WTC11 (cell line): ENCODE data around the gene DENND1B. TPM values are rescaled to one million over a fixed set of nuclear protein-coding genes. Genes with fewer than 3 reads are reported as not detected.

Experiments
- ATAC-seq: fragments of 200-7000 bp; cut with Tn5 transposase; 2 replicates; pipeline ENCODE4 v1.10.0; 2021; ENCODE audit warnings: mild to moderate bottlenecking, moderate library complexity
- CTCF ChIA-PET: fragments of 300-600 bp; sonication (Branson Sonifier 250); formaldehyde crosslinking; loops from one replicate; lab custom pipeline; 2021; ENCODE audit warnings: antibody characterized with exemption; lab: Charles Lee
- POLR2A ChIA-PET: fragments of 350-600 bp; sonication (Branson Sonifier 250); formaldehyde crosslinking; loops from one replicate; lab custom pipeline; 2021; ENCODE audit warnings: antibody characterized with exemption; lab: Charles Lee
- DNase-seq: peaks from one replicate; pipeline ENCODE4 v3.0.0; 2021; ENCODE audit warnings: low spot score
- H3K27ac Mint-ChIP-seq: 2 replicates; pipeline ENCODE4 v1.8.0; 2021; ENCODE audit warnings: mixed read lengths
- H3K27me3 Mint-ChIP-seq: 2 replicates; pipeline ENCODE4 v1.8.0; 2021; ENCODE audit warnings: low read depth, mild to moderate bottlenecking, moderate library complexity, mixed read lengths
- H3K36me3 Mint-ChIP-seq: 2 replicates; pipeline ENCODE4 v1.8.0; 2021; ENCODE audit warnings: mixed read lengths
- H3K4me1 Mint-ChIP-seq: 2 replicates; pipeline ENCODE4 v1.8.0; 2022; ENCODE audit warnings: mixed read lengths
- H3K4me3 Mint-ChIP-seq: 2 replicates; pipeline ENCODE4 v1.8.0; 2021; ENCODE audit warnings: mild to moderate bottlenecking, moderate library complexity, mixed read lengths
- H3K9me3 Mint-ChIP-seq: 2 replicates; pipeline ENCODE4 v1.8.0; 2021; ENCODE audit warnings: mixed read lengths
- AFF4 ChIP-seq: sonication (generic); formaldehyde crosslinking; IDR thresholded peaks from 2 replicates; pipeline ENCODE4 v1.8.1; 2023; ENCODE audit warnings: mild to moderate bottlenecking, missing genetic modification reagents, borderline replicate concordance
- ATF3 ChIP-seq: sonication (generic); formaldehyde crosslinking; conservative IDR thresholded peaks from 2 replicates; pipeline ENCODE4 v1.8.1; 2022; ENCODE audit warnings: mild to moderate bottlenecking, missing genetic modification reagents
- E2F1 ChIP-seq: sonication (generic); formaldehyde crosslinking; IDR thresholded peaks from 2 replicates; pipeline ENCODE4 v1.8.0; 2022; ENCODE audit warnings: mild to moderate bottlenecking, missing genetic modification reagents
- ERG ChIP-seq: fragments of 250-450 bp; sonication (Bioruptor Pico); IDR thresholded peaks from 2 replicates; pipeline ENCODE4 v1.8.0; 2021; ENCODE audit warnings: mild to moderate bottlenecking
- FOXJ3 ChIP-seq: sonication (generic); formaldehyde crosslinking; IDR thresholded peaks from 2 replicates; pipeline ENCODE4 v1.9.0; 2021; ENCODE audit warnings: missing genetic modification reagents, mild to moderate bottlenecking, borderline replicate concordance
- GABPB1 ChIP-seq: sonication (generic); formaldehyde crosslinking; IDR thresholded peaks from 2 replicates; pipeline ENCODE4 v1.8.1; 2023; ENCODE audit warnings: mild to moderate bottlenecking, missing genetic modification reagents
- HMGXB4 ChIP-seq: sonication (generic); formaldehyde crosslinking; IDR thresholded peaks from 2 replicates; pipeline ENCODE4 v1.8.1; 2023; ENCODE audit warnings: mild to moderate bottlenecking, moderate library complexity, missing genetic modification reagents
- MAX ChIP-seq: sonication (generic); formaldehyde crosslinking; IDR thresholded peaks from 2 replicates; pipeline ENCODE4 v1.8.0; 2022; ENCODE audit warnings: mild to moderate bottlenecking, missing genetic modification reagents
- NFATC4 ChIP-seq: fragments of 250-450 bp; sonication (Bioruptor Pico); IDR thresholded peaks from 2 replicates; pipeline ENCODE4 v1.9.0; 2021; ENCODE audit warnings: mild to moderate bottlenecking
- NR1H2 ChIP-seq: sonication (generic); formaldehyde crosslinking; IDR thresholded peaks from 2 replicates; pipeline ENCODE4 v1.9.0; 2021; ENCODE audit warnings: mild to moderate bottlenecking, moderate library complexity, missing genetic modification reagents
- TP53 ChIP-seq: sonication (generic); formaldehyde crosslinking; IDR thresholded peaks from 2 replicates; pipeline ENCODE4 v1.8.1; 2023; ENCODE audit warnings: mild to moderate bottlenecking, missing genetic modification reagents
- ZBTB21 ChIP-seq: sonication (generic); formaldehyde crosslinking; IDR thresholded peaks from 2 replicates; pipeline ENCODE4 v1.8.1; 2023; ENCODE audit warnings: mild to moderate bottlenecking, missing genetic modification reagents, borderline replicate concordance
- ZNF138 ChIP-seq: sonication (generic); formaldehyde crosslinking; conservative IDR thresholded peaks from 2 replicates; pipeline ENCODE4 v1.8.1; 2022; ENCODE audit warnings: mild to moderate bottlenecking, moderate library complexity, missing genetic modification reagents
- ZNF263 ChIP-seq: sonication (generic); formaldehyde crosslinking; IDR thresholded peaks from 2 replicates; pipeline ENCODE4 v1.8.1; 2022; ENCODE audit warnings: low read depth, mild to moderate bottlenecking, moderate library complexity, missing genetic modification reagents
- ZNF281 ChIP-seq: sonication (generic); formaldehyde crosslinking; IDR thresholded peaks from 2 replicates; pipeline ENCODE4 v1.8.0; 2023; ENCODE audit warnings: mild to moderate bottlenecking, missing genetic modification reagents
- ZNF416 ChIP-seq: fragments of 250-450 bp; sonication (Bioruptor Pico); IDR thresholded peaks from 2 replicates; pipeline ENCODE4 v1.9.0; 2021; ENCODE audit warnings: mild to moderate bottlenecking, inconsistent platforms
- ZNF423 ChIP-seq: fragments of 250-450 bp; sonication (Bioruptor Pico); IDR thresholded peaks from 2 replicates; pipeline ENCODE4 v2.1.2; 2022; ENCODE audit warnings: mild to moderate bottlenecking, moderate library complexity
- ZNF512 ChIP-seq: sonication (generic); formaldehyde crosslinking; IDR thresholded peaks from 2 replicates; pipeline ENCODE4 v1.8.1; 2022; ENCODE audit warnings: missing genetic modification reagents, borderline replicate concordance
- total RNA-seq: library from RNA; stranded (reverse); gene quantifications from 3 replicates; pipeline ENCODE4 v1.2.3, GENCODE V29; 2021

DENND1B gene
- total RNA-seq, 1 experiment from 2014 or later, result 4.3 TPM

- no peaks in the 10 kb centered on the region for H3K36me3 Mint-ChIP-seq
- H3K9me3 Mint-ChIP-seq, result no peaks in the 10 kb centered on the region
- ChIA-PET POLR2A (no interaction called here), CTCF (interaction anchor here (1.5 kb wide), 1 partner anchor 61 kb away, joined by 8 read pairs; no protein-coding TSS in a partner anchor)
- TF ChIP-seq MAX (CRISPR knock-in tag), result no peak
- no peak for TF ChIP-seq ZNF416
- no peak for TF ChIP-seq HMGXB4 (CRISPR knock-in tag)
- no peak for TF ChIP-seq ZNF263 (CRISPR knock-in tag)
- no peak for TF ChIP-seq NFATC4
- TF ChIP-seq AFF4 (CRISPR knock-in tag), result no peak
- TF ChIP-seq E2F1 (CRISPR knock-in tag), result no peak
- no peak for TF ChIP-seq GABPB1 (CRISPR knock-in tag)
- no peak for TF ChIP-seq ZBTB21
- TF ChIP-seq NR1H2 (CRISPR knock-in tag), result no peak
- TF ChIP-seq ATF3 (CRISPR knock-in tag), result no peak
- ATAC-seq, result no peak
- H3K4me1 Mint-ChIP-seq, result peaks cover 58% of the 10 kb centered on the region
- H3K27ac Mint-ChIP-seq, result peak overlapping the region; percentile 4; the same call in 1 of the 2 replicates
- no peak for DNase-seq
- no peaks in the 10 kb centered on the region for H3K27me3 Mint-ChIP-seq
- no peak overlapping the region for H3K4me3 Mint-ChIP-seq
Measured at GRCh38 chr1:197808880-197809279, 33.6 kb upstream of the DENND1B start.

GRCh38 chr1:197807739-197808453 is 32.6 kb upstream of the DENND1B start:
- peaks cover 3% of the 10 kb centered on the region; the same call in 1 of the 2 replicates for H3K36me3 Mint-ChIP-seq
- POLR2A ChIA-PET, result no interaction called here
- TF ChIP-seq ZNF423 (CRISPR knock-in tag), result no peak
- no peak for TF ChIP-seq ZNF138 (CRISPR knock-in tag)
- TF ChIP-seq FOXJ3, result no peak
- no peak for TF ChIP-seq TP53 (CRISPR knock-in tag)
- TF ChIP-seq, all 79 proteins: peak for 0
- Mint-ChIP-seq H3K27me3 (no peaks in the 10 kb centered on the region), H3K4me1 (peaks cover 49% of the 10 kb centered on the region), H3K4me3 (no peak overlapping the region), H3K27ac (no peak overlapping the region), H3K9me3 (no peaks in the 10 kb centered on the region)
- ATAC-seq, result no peak
- CTCF ChIA-PET, result interaction anchor here (1.5 kb wide), 1 partner anchor 62 kb away, joined by 8 read pairs; no protein-coding TSS in a partner anchor
- DNase-seq, result no peak

- ChIA-PET CTCF (no interaction called here), POLR2A (no interaction called here)
- Mint-ChIP-seq H3K27ac (no peak overlapping the region), H3K4me3 (no peak overlapping the region), H3K27me3 (no peaks in the 10 kb centered on the region), H3K4me1 (peaks cover 46% of the 10 kb centered on the region), H3K36me3 (peaks cover 5% of the 10 kb centered on the region; the same call in 1 of the 2 replicates), H3K9me3 (no peaks in the 10 kb centered on the region)
- no peak for ATAC-seq
- DNase-seq, result no peak
- TF ChIP-seq ZNF512 (CRISPR knock-in tag) (no peak), FOXJ3 (no peak), ZNF281 (CRISPR knock-in tag) (no peak), ERG (no peak)
Measured at GRCh38 chr1:197807216-197807615, 31.9 kb upstream of the DENND1B start.
